H1 (cell line): ENCODE data around the gene ZDHHC16. TPM values are rescaled to one million over a fixed set of nuclear protein-coding genes. Genes with fewer than 3 reads are reported as not detected.
A peak's percentile ranks its signal among the peaks of the same experiment; 100 is the strongest.

Source experiments
- CTCF ChIA-PET: fragments of 300-600 bp; sonication (Branson Sonifier 250); formaldehyde crosslinking; loops from one replicate; lab custom pipeline; 2021; ENCODE audit not compliant: partially characterized antibody; lab: Charles Lee
- POLR2A ChIA-PET: fragments of 300-600 bp; sonication (Branson Sonifier 250); formaldehyde crosslinking; loops from one replicate; lab custom pipeline; 2021; ENCODE audit warnings: inconsistent platforms; ENCODE audit not compliant: partially characterized antibody; lab: Charles Lee
- DNase-seq, 2 experiments: peaks; one replicate each; pipeline versions ENCODE4 v3.0.0 to v3.0.0-alpha.2; 2010 to 2022; ENCODE audit warnings: low spot score in 2 of 2, low read depth in 1 of 2, mixed read lengths in 1 of 2
- FAIRE-seq: peaks from 2 replicates; lab custom pipeline; 2011; peaks lifted over from hg19 to GRCh38; lab: Jason Lieb, UNC
- H2AFZ ChIP-seq: 2 replicates; pipeline ENCODE4 v1.8.1; 2012; ENCODE audit warnings: low read length, inconsistent platforms
- H2AK5ac ChIP-seq: 2 replicates; pipeline ENCODE4 v1.6.1; 2013; ENCODE audit warnings: low read depth, low read length
- H2BK120ac ChIP-seq: replicated peaks from 2 replicates; pipeline ENCODE3; 2013; ENCODE audit warnings: low read depth, low read length, inconsistent platforms
- H2BK12ac ChIP-seq: 2 replicates; pipeline ENCODE4 v1.6.1; 2013; ENCODE audit warnings: low read depth, low read length
- H2BK15ac ChIP-seq: 2 replicates; pipeline ENCODE4 v1.6.1; 2013; ENCODE audit warnings: low read length
- H2BK20ac ChIP-seq: 2 replicates; pipeline ENCODE4 v1.6.1; 2013; ENCODE audit warnings: low read length
- H2BK5ac ChIP-seq: 2 replicates; pipeline ENCODE4 v1.6.1; 2013; ENCODE audit warnings: low read depth, low read length
- H3K14ac ChIP-seq: 2 replicates; pipeline ENCODE4 v1.6.1; 2013; ENCODE audit warnings: inconsistent platforms; ENCODE audit not compliant: insufficient read length
- H3K18ac ChIP-seq: 2 replicates; pipeline ENCODE4 v1.6.1; 2013; ENCODE audit warnings: low read length; ENCODE audit errors: extremely low read depth
- H3K23ac ChIP-seq: 2 replicates; pipeline ENCODE4 v1.6.1; 2013; ENCODE audit warnings: inconsistent platforms; ENCODE audit not compliant: insufficient read length
- H3K23me2 ChIP-seq: 2 replicates; pipeline ENCODE4 v1.6.1; 2013; ENCODE audit warnings: low read depth, low read length
- H3K27ac ChIP-seq: 2 replicates; pipeline ENCODE4 v1.6.1; 2011; ENCODE audit warnings: low read depth, low read length, inconsistent platforms
- H3K27me3 ChIP-seq, 4 experiments: replicated peaks in 1 of 4; 1 replicate in 1 of 4; 2 replicates in 3 of 4; pipeline versions ENCODE4 v1.6.1 to v1.8.1; 2011 to 2013; ENCODE audit warnings: low read length in 3 of 4, mild to moderate bottlenecking in 3 of 4, inconsistent platforms in 2 of 4, mixed read lengths in 2 of 4, moderate library complexity in 1 of 4; ENCODE audit not compliant: control insufficient read depth in 3 of 4, insufficient read depth in 3 of 4; ENCODE audit errors: extremely low read depth in 1 of 4
- H3K36me3 ChIP-seq, 4 experiments: 2 replicates each; pipeline versions ENCODE4 v1.6.1 to v1.8.1; 2011 to 2013; ENCODE audit warnings: mild to moderate bottlenecking in 4 of 4, low read length in 3 of 4, moderate library complexity in 2 of 4, control low read depth in 1 of 4, inconsistent platforms in 1 of 4; ENCODE audit not compliant: insufficient read depth in 4 of 4, control insufficient read depth in 2 of 4
- H3K4ac ChIP-seq: replicated peaks from 2 replicates; pipeline ENCODE3; 2013; ENCODE audit warnings: low read length, low read depth, mixed read lengths, inconsistent platforms; ENCODE audit not compliant: insufficient read length
- H3K4me1 ChIP-seq, 4 experiments: replicated peaks in 1 of 4; 1 replicate in 1 of 4; 2 replicates in 3 of 4; pipeline versions ENCODE4 v1.6.1 to v1.8.1; 2011 to 2013; ENCODE audit warnings: low read length in 3 of 4, inconsistent platforms in 2 of 4, mixed read lengths in 1 of 4; ENCODE audit not compliant: insufficient read depth in 4 of 4, control insufficient read depth in 3 of 4
- H3K4me2 ChIP-seq, 2 experiments: 2 replicates each; pipeline versions ENCODE4 v1.6.1 to v1.8.1; 2011 to 2013; ENCODE audit warnings: low read depth in 2 of 2, low read length in 2 of 2, control low read depth in 1 of 2, inconsistent platforms in 1 of 2, mild to moderate bottlenecking in 1 of 2; ENCODE audit not compliant: insufficient read depth in 1 of 2
- H3K4me3 ChIP-seq, 4 experiments: fragments of 200-600, 300-600 bp in 1 of 4; sonication (generic), shearing (Covaris generic), sonication (Bioruptor Twin) in 1 of 4; 2 replicates each; pipeline versions ENCODE4 v1.5.1 to v1.8.1; 2011 to 2016; ENCODE audit warnings: low read length in 4 of 4, low read depth in 3 of 4, control low read depth in 2 of 4, inconsistent platforms in 2 of 4, mild to moderate bottlenecking in 2 of 4, mixed read lengths in 1 of 4, moderate library complexity in 1 of 4; ENCODE audit not compliant: insufficient read depth in 2 of 4; ENCODE audit errors: extremely low read depth in 1 of 4
- H3K56ac ChIP-seq: replicated peaks from 2 replicates; pipeline ENCODE3; 2013; ENCODE audit warnings: low read depth, mild to moderate bottlenecking, mixed read lengths, low read length, inconsistent platforms; ENCODE audit not compliant: insufficient read length
- H3K79me1 ChIP-seq: 2 replicates; pipeline ENCODE4 v1.6.1; 2013; ENCODE audit warnings: low read depth, low read length, control low read depth
- H3K79me2 ChIP-seq, 2 experiments: 2 replicates each; pipeline versions ENCODE4 v1.6.1 to v1.8.1; 2012 to 2013; ENCODE audit warnings: low read length in 2 of 2, mild to moderate bottlenecking in 2 of 2, inconsistent platforms in 1 of 2; ENCODE audit not compliant: insufficient read depth in 2 of 2, control insufficient read depth in 1 of 2
- H3K9ac ChIP-seq, 4 experiments: replicated peaks in 1 of 4; 1 replicate in 1 of 4; 2 replicates in 3 of 4; pipeline versions ENCODE4 v1.6.1 to v1.8.1; 2011 to 2013; ENCODE audit warnings: low read depth in 3 of 4, low read length in 3 of 4, control low read depth in 2 of 4, mild to moderate bottlenecking in 2 of 4, moderate library complexity in 2 of 4, inconsistent platforms in 1 of 4; ENCODE audit errors: extremely low read depth in 1 of 4
- H3K9me3 ChIP-seq, 2 experiments: 2 replicates each; pipeline versions ENCODE4 v1.6.1 to v1.8.1; 2012 to 2013; ENCODE audit warnings: mild to moderate bottlenecking in 2 of 2, moderate library complexity in 2 of 2, control low read depth in 1 of 2, inconsistent platforms in 1 of 2, low read depth in 1 of 2, low read length in 1 of 2, mixed read lengths in 1 of 2; ENCODE audit not compliant: insufficient read depth in 2 of 2
- H4K20me1 ChIP-seq, 2 experiments: replicated peaks in 1 of 2; 2 replicates each; pipeline versions ENCODE3 to v1.8.1; 2011 to 2013; ENCODE audit warnings: inconsistent platforms in 2 of 2, low read length in 2 of 2, mild to moderate bottlenecking in 1 of 2; ENCODE audit not compliant: insufficient read depth in 2 of 2, control insufficient read depth in 1 of 2
- H4K5ac ChIP-seq: 2 replicates; pipeline ENCODE4 v1.6.1; 2013; ENCODE audit warnings: low read length, low read depth, mixed read lengths, inconsistent platforms; ENCODE audit not compliant: insufficient read length
- H4K8ac ChIP-seq: 2 replicates; pipeline ENCODE4 v1.8.0; 2013; ENCODE audit warnings: mild to moderate bottlenecking, moderate library complexity, low read length, inconsistent platforms; ENCODE audit not compliant: insufficient read depth; ENCODE audit errors: extremely low read depth
- H4K91ac ChIP-seq: replicated peaks from 2 replicates; pipeline ENCODE3; 2013; ENCODE audit warnings: low read length, mixed read lengths, inconsistent platforms; ENCODE audit not compliant: insufficient read length
- CBX8 ChIP-seq: fragments of 300-800, 300-1000 bp; sonication (generic); IDR thresholded peaks from 2 replicates; pipeline ENCODE4 v1.7.1; 2016; ENCODE audit warnings: low read depth, low read length, borderline replicate concordance
- TAF1 ChIP-seq: IDR thresholded peaks from 2 replicates; pipeline ENCODE4 v1.6.1; 2011; ENCODE audit warnings: mild to moderate bottlenecking, low read depth, low read length
- WGBS, 2 experiments: shearing (Covaris generic) in 1 of 2; methylation state at CpG; one replicate each; pipeline versions ENCODE4 v1.1.6 to v1.1.7; 2013 to 2015; ENCODE audit warnings: low lambda C conversion rate in 2 of 2, mixed read lengths in 2 of 2, inconsistent platforms in 1 of 2, low coverage in 1 of 2, missing lambda C conversion rate in 1 of 2; ENCODE audit not compliant: insufficient replicate concordance in 2 of 2, insufficient coverage in 1 of 2, insufficient read length in 1 of 2; ENCODE audit errors: extremely low coverage in 1 of 2, missing lambda C conversion rate in 1 of 2; 5-methylcytosine and 5-hydroxymethylcytosine counted together
- polyA plus RNA-seq, 7 experiments: library from polyadenylated mRNA; depleted of rRNA in 3 of 7; stranded (reverse) in 5 of 7; unstranded in 2 of 7; fragments of >200 nt in 5 of 7; fragments of 200-250 nt in 2 of 7; gene quantifications; 1 replicate in 5 of 7; 2 replicates in 1 of 7; 4 replicates in 1 of 7; pipeline versions ENCODE4 v1.2.1 to v1.2.3, GENCODE V29; 2011 to 2013; ENCODE audit warnings: missing spikeins in 2 of 7, mixed read lengths in 2 of 7
- total RNA-seq: library from RNA; stranded (reverse); fragmentation: NEBNext Ultra II Directional; extraction: Animal tissue kit (Norgen Biotek cat#: 25700); gene quantifications from 2 replicates; pipeline ENCODE4 v1.2.1, GENCODE V29; 2021

Gene ZDHHC16
- total and polyA plus RNA-seq, 2 of the 8 experiments (the other 6 are each of a cell fraction or from before 2014, with no cell fraction given) = 45.9 to 108 TPM

DNA sequence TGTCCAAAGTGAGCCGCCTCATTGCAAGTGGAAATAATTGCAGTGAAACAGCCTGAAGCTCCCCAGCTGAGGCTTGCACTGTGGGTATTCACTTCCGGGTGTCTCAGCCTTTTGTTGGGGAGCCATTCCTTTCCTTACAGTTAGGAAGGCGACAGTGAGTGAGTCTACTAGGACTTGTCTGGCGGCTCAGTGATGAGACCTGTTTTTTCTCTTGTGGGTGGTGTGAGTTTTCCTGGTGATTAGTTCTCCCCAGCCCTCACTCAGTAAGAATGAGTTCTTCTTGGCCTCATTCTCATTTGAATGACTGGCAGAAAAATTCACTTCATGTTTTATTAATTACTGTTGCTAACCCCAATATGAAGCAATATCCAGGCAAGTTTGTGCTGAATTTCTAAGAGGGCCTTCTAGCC lies 17.4 kb upstream of the ZDHHC16 start:
- peak overlapping the region; percentile 39 to 63 (median 51); a peak in 5 of 7 replicates for H3K9ac ChIP-seq
- FAIRE-seq (no peak), DNase-seq (no peak)
- H3K36me3 ChIP-seq = peaks cover 16 to 55% (median 36%) of the 10 kb centered on the region in 4 experiments
- H3K4me1 ChIP-seq = peaks cover 3 to 6% (median 4%) of the 10 kb centered on the region in 4 experiments; a peak in 6 of 7 replicates
- peak overlapping the region; percentile 58; the same call in 1 of the 2 replicates for H3K27ac ChIP-seq
- no peak overlapping the region for H2AK5ac ChIP-seq
- H3K79me2 ChIP-seq = peaks cover 21 to 39% of the 10 kb centered on the region in 2 experiments
- peaks cover 12% of the 10 kb centered on the region for H3K23me2 ChIP-seq
- H2BK5ac ChIP-seq = no peak overlapping the region
- H4K5ac ChIP-seq = no peak overlapping the region
- CTCF ChIA-PET = interaction anchor here (1.0 to 1.5 kb wide), 2 partner anchors 15 to 21 kb away, joined by 3 to 12 read pairs; no protein-coding TSS in a partner anchor
- no peak overlapping the region for H3K14ac ChIP-seq
- H4K20me1 ChIP-seq = peaks cover 11% of the 10 kb centered on the region in 2 experiments
- no peak overlapping the region for H3K56ac ChIP-seq
- 79% methylated on average over 4 of the region's 4 CpGs; no CpG with 5 or more reads in 1 of the 2 experiments for WGBS, 2 experiments
- H3K79me1 ChIP-seq = no peaks in the 10 kb centered on the region
- no peaks in the 10 kb centered on the region for H3K27me3 ChIP-seq
- H2BK20ac ChIP-seq = no peak overlapping the region
- no peak for TF ChIP-seq CBX8
- TF ChIP-seq TAF1 = 0 out of 2 replicates have a peak, but pooled peaks have one; percentile 14
- H3K4me2 ChIP-seq = peak overlapping the region; percentile 87 to 95
- no peak overlapping the region for H4K8ac ChIP-seq
- no peak overlapping the region for H2BK120ac ChIP-seq
- no peak overlapping the region for H2BK15ac ChIP-seq
- POLR2A ChIA-PET = interaction anchor here (1.2 to 10.5 kb wide), 14 partner anchors 8 to 356 kb away, joined by 3 to 185 read pairs (median 4); partner anchors contain the start of genes EXOSC1, RRP12 and ZDHHC16
- peak overlapping the region; percentile 69 to 100 (median 93); a peak in 7 of 8 replicates for H3K4me3 ChIP-seq
- H2BK12ac ChIP-seq = no peak overlapping the region
- H3K4ac ChIP-seq = no peak overlapping the region
- H2AFZ ChIP-seq = no peak overlapping the region
- H3K23ac ChIP-seq = no peak overlapping the region
- H3K9me3 ChIP-seq = no peaks in the 10 kb centered on the region
- no peak overlapping the region for H4K91ac ChIP-seq
- no peak overlapping the region for H3K18ac ChIP-seq
